Neural cell (in vitro differentiated cells): ENCODE results near the gene ZC3H7B.

Experiments
- CTCF ChIP-seq: fragments of 450-650 bp; IDR thresholded peaks from 2 replicates; pipeline ENCODE4 v1.5.1; 2014; ENCODE audit warnings: antibody characterized with exemption, mild to moderate bottlenecking, moderate library complexity; ENCODE audit not compliant: poor library complexity, severe bottlenecking
- EP300 ChIP-seq: fragments of 450-650 bp; conservative IDR thresholded peaks from 2 replicates; pipeline ENCODE4 v1.6.1; 2014; ENCODE audit warnings: antibody characterized with exemption, mild to moderate bottlenecking, moderate library complexity; ENCODE audit not compliant: poor library complexity, severe bottlenecking
- EZH2 ChIP-seq: fragments of 200-600, 300-800 bp; shearing (Covaris generic), sonication (generic); IDR thresholded peaks from 2 replicates; pipeline ENCODE4 v1.6.1; 2014; ENCODE audit warnings: antibody characterized with exemption, low read length, borderline replicate concordance, mild to moderate bottlenecking; ENCODE audit not compliant: insufficient read depth, poor library complexity, severe bottlenecking
- POLR2AphosphoS5 ChIP-seq: IDR thresholded peaks from 2 replicates; pipeline ENCODE4 v1.6.1; 2012
- REST ChIP-seq: IDR thresholded peaks from 2 replicates; pipeline ENCODE4 v1.6.1; 2012; ENCODE audit warnings: borderline replicate concordance
- SMC3 ChIP-seq: fragments of 450-650 bp; conservative IDR thresholded peaks from 2 replicates; pipeline ENCODE4 v1.6.1; 2014; ENCODE audit warnings: antibody characterized with exemption, mild to moderate bottlenecking, moderate library complexity; ENCODE audit not compliant: poor library complexity
- TAF1 ChIP-seq: IDR thresholded peaks from 2 replicates; pipeline ENCODE4 v1.6.1; 2012; ENCODE audit warnings: low read depth

GRCh38 chr22:41289671-41290070 is 11.7 kb upstream of the ZC3H7B start:
- TF ChIP-seq CTCF = no peak
- no peak for TF ChIP-seq TAF1
- no peak for TF ChIP-seq SMC3
- no peak for TF ChIP-seq EP300
- no peak for TF ChIP-seq EZH2
- no peak for TF ChIP-seq REST
- TF ChIP-seq POLR2AphosphoS5 = no peak
